Peyer's patch (tissue), 4 donors: ENCODE data around the gene NEAT1. TPM values are rescaled to one million over a fixed set of nuclear protein-coding genes. Genes with fewer than 3 reads are reported as not detected.
A peak's percentile ranks its signal among the peaks of the same experiment; 100 is the strongest.

Source experiments
- DNase-seq, 3 donors: peaks; one replicate each; pipeline ENCODE4 v3.0.0-alpha.2; 2017 to 2019
- H3K27ac ChIP-seq, 4 donors: fragments of 200-600 bp; sonication (generic); one replicate each; pipeline ENCODE4 v1.5.1; 2016 to 2019
- H3K27me3 ChIP-seq, 2 donors: fragments of 200-600 bp; sonication (generic); one replicate each; pipeline ENCODE4 v1.5.1; 2019
- H3K36me3 ChIP-seq, 3 donors: fragments of 200-600 bp; sonication (generic); one replicate each; pipeline ENCODE4 v1.5.1; 2016 to 2019
- H3K4me1 ChIP-seq, 4 donors: fragments of 200-600 bp; sonication (generic); one replicate each; pipeline ENCODE4 v1.5.1; 2016 to 2019
- H3K4me3 ChIP-seq, 4 donors: fragments of 200-600 bp; sonication (generic); 1 replicate in 3 of 4; 2 replicates in 1 of 4; pipeline ENCODE4 v1.5.1; 2016 to 2019; ENCODE audit warnings: mild to moderate bottlenecking in 1 of 4
- H3K9me3 ChIP-seq, 4 donors: fragments of 200-600 bp; sonication (generic); one replicate each; pipeline ENCODE4 v1.5.1; 2016 to 2019; ENCODE audit warnings: mild to moderate bottlenecking in 1 of 4
- POLR2A ChIP-seq, 2 donors: fragments of 450-650 bp; IDR thresholded peaks; one replicate each; pipeline ENCODE4 v1.5.1; 2017; ENCODE audit warnings: antibody characterized with exemption in 2 of 2, mild to moderate bottlenecking in 2 of 2, moderate library complexity in 2 of 2
- small RNA-seq, 2 donors: library from RNA; depleted of rRNA; stranded (forward); fragments of <200 nt; gene quantifications; one replicate each; pipeline ENCODE3, GENCODE V24; 2016
- total RNA-seq, 4 donors: library from RNA; depleted of rRNA; stranded (reverse); fragments of >200 nt; gene quantifications; one replicate each; pipeline ENCODE4 v1.1.0, GENCODE V29; 2016
- TF ChIP-seq, protein P1 (sequence below), 6 experiments: fragments of 450-650 bp in 4 of 6; fragments of 200-600 bp in 2 of 6; sonication (generic) in 1 of 6; IDR thresholded peaks; one replicate each; pipeline ENCODE4 v1.5.1; 2017 to 2019; ENCODE audit warnings: antibody characterized with exemption in 6 of 6, mild to moderate bottlenecking in 3 of 6, moderate library complexity in 1 of 6

The NEAT1 gene
- total RNA-seq, 4 donors from 2014 or later = 705 to 1,411 (median 1,064) TPM

DNA sequence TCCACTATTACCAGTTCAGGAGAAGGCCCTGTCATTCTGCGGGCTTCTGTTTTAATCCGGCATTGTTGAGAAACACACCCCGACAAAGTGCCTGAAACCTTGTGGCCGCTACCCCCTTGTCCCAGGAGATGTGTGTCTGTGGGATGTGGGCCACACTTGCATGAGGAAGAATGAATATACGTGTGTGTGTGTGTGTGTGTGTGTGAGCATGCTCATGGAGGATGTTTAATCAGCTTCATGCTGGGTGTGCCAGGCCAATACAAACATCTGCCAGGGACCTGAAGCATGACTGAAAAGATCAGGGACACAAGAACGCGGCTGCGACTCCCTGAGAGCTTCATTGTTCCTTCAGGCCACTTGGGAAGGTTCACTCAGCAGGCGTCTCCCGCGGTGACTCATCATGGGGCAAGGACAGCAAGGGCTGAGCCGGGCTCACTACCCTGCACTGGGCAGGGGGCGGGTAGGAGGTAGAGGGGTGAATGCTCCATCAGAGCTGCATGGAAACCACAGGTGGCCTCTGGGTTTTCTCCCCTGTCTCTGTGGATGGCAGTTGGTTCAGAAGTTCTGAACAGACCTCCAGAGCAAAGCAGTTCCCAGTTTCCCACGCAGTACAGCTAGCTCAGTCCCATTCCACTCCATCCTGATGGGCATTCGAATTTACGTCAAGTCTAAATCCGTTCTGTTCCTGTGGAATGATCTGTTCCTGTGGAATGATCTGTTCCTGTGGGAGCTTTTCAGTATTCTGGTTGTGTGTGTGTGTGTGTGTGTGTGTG, 69.2 kb downstream of the NEAT1 start:
- no peaks in the 10 kb centered on the region for H3K9me3 ChIP-seq
- H3K4me1 ChIP-seq = peaks cover 6 to 91% (median 57%) of the 10 kb centered on the region in 4 donors
- H3K27me3 ChIP-seq = no peaks in the 10 kb centered on the region
- peak in 1 of 2 donors; percentile 80 for TF ChIP-seq POLR2A (IDR thresholded peaks at IDR 0.05)
- TF ChIP-seq, protein P1, sequence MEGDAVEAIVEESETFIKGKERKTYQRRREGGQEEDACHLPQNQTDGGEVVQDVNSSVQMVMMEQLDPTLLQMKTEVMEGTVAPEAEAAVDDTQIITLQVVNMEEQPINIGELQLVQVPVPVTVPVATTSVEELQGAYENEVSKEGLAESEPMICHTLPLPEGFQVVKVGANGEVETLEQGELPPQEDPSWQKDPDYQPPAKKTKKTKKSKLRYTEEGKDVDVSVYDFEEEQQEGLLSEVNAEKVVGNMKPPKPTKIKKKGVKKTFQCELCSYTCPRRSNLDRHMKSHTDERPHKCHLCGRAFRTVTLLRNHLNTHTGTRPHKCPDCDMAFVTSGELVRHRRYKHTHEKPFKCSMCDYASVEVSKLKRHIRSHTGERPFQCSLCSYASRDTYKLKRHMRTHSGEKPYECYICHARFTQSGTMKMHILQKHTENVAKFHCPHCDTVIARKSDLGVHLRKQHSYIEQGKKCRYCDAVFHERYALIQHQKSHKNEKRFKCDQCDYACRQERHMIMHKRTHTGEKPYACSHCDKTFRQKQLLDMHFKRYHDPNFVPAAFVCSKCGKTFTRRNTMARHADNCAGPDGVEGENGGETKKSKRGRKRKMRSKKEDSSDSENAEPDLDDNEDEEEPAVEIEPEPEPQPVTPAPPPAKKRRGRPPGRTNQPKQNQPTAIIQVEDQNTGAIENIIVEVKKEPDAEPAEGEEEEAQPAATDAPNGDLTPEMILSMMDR (IDR thresholded peaks at IDR 0.05) = peak in 2 of 6 experiments; percentile 15 to 21
- no peak overlapping the region for H3K4me3 ChIP-seq
- no peaks in the 10 kb centered on the region for H3K36me3 ChIP-seq
- DNase-seq = peak in 2 of 3 donors; percentile 88 to 93
- peak overlapping the region; percentile 71 to 99 (median 83) for H3K27ac ChIP-seq

GRCh38 chr11:65492387-65492636, 69.7 kb downstream of the NEAT1 start:
- Histone ChIP-seq H3K4me3 (no peak overlapping the region), H3K36me3 (no peaks in the 10 kb centered on the region), H3K9me3 (no peaks in the 10 kb centered on the region), H3K4me1 (peaks cover 6 to 90% (median 59%) of the 10 kb centered on the region in 4 donors), H3K27ac (peak overlapping the region; percentile 71 to 99 (median 83)), H3K27me3 (no peaks in the 10 kb centered on the region)
- no peak for DNase-seq
- TF ChIP-seq, protein P1 (IDR thresholded peaks at IDR 0.05) = no peak
- no peak for TF ChIP-seq POLR2A (IDR thresholded peaks at IDR 0.05)

- peaks cover 6 to 89% (median 58%) of the 10 kb centered on the region in 4 donors for H3K4me1 ChIP-seq
- no peaks in the 10 kb centered on the region for H3K9me3 ChIP-seq
- no peaks in the 10 kb centered on the region for H3K36me3 ChIP-seq
- DNase-seq = peak in 2 of 3 donors; percentile 71 to 90
- H3K4me3 ChIP-seq = peak overlapping the region in 1 of 4 donors; percentile 15
- TF ChIP-seq, protein P1 (IDR thresholded peaks at IDR 0.05) = no peak
- TF ChIP-seq POLR2A (IDR thresholded peaks at IDR 0.05) = peak in 1 of 2 donors; percentile 55
- H3K27me3 ChIP-seq = no peaks in the 10 kb centered on the region
- peak overlapping the region; percentile 71 to 99 (median 83) for H3K27ac ChIP-seq
Measured at GRCh38 chr11:65492637-65493366, 70.2 kb downstream of the NEAT1 start.

DNA sequence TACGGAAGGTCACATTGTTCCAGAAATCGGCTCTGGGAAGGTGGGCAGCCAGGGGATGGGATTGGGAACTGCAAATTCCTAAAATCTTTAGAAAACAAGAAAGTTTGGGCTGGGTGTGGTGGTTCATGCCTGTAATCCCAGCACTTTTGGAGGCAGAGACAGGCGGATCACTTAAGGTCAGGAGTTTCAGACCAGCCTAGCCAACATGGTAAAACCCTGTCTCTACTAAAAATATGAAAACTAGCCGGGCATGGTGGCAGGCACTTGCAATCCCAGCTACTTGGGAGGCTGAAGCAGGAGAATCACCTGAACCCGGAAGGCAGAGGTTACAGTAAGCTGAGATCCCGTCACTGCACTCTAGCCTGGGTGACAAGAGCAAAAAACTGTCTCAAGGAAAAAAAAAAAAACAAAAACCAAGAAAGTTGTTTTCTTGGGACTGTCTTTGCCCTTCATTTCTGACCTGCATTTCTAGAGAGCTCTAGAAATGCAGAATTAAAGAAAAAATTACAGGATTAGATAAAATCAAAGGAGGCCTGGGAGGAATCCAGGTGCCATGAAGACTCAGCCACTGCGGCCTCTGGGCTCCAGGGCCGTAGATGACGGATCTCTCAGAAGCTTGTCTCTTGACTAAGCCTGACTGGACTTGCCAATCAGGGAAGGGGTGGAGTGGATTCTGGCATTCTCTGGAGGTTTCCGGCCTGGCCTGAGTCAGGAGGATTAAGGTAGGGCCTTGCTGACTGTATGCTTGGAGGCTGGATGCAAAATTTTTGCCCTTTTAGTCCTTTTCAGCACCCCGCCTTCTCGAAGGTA, 71.0 kb downstream of the NEAT1 start:
- H3K27me3 ChIP-seq = no peaks in the 10 kb centered on the region
- no peaks in the 10 kb centered on the region for H3K9me3 ChIP-seq
- H3K4me3 ChIP-seq = peak overlapping the region in 1 of 4 donors; percentile 15
- peak in 2 of 3 donors; percentile 30 to 83 for DNase-seq
- H3K27ac ChIP-seq = peak overlapping the region; percentile 71 to 99 (median 83)
- peaks cover 6 to 81% (median 51%) of the 10 kb centered on the region in 4 donors for H3K4me1 ChIP-seq
- no peaks in the 10 kb centered on the region for H3K36me3 ChIP-seq
- TF ChIP-seq POLR2A (IDR thresholded peaks at IDR 0.05) = peak in 1 of 2 donors; percentile 44
- TF ChIP-seq, protein P1 (IDR thresholded peaks at IDR 0.05) = peak in 1 of 6 experiments; percentile 3

Small RNAs within 50 kb of the gene (small RNA-seq; reads per million reads assigned to genes)
- gene RF01684 = 0 reads per million in 2 donors

Other genes starting within 250 kb of the NEAT1 start
- 100 to 1,000 TPM; 320 to 598 (median 559) TPM for gene CAPN1, start 240.9 kb upstream of the NEAT1 start, total RNA-seq
- gene POLA2, start 160.8 kb upstream of the NEAT1 start, total RNA-seq = 10 to 100 TPM in 2 of 4 donors, 1 to 10 TPM in 2; 6.8 to 25.6 (median 13.1) TPM
- 10 to 100 TPM; 13.2 to 26.9 (median 24.7) TPM for gene CDC42EP2, start 107.9 kb upstream of the NEAT1 start, total RNA-seq
- 10 to 100 TPM; 25.0 to 47.0 (median 39.5) TPM for gene DPF2, start 88.9 kb upstream of the NEAT1 start, total RNA-seq
- 10 to 100 TPM in 1 of 4 donors, 1 to 10 TPM in 3; 3.3 to 11.7 (median 7.7) TPM for gene TIGD3, start 68.0 kb upstream of the NEAT1 start, total RNA-seq
- 10 to 100 TPM; 23.3 to 50.6 (median 40.2) TPM for gene SLC25A45, start 40.2 kb upstream of the NEAT1 start, total RNA-seq
- 100 to 1,000 TPM in 2 of 4 donors, 10 to 100 TPM in 2; 51.2 to 115 (median 102) TPM for gene FRMD8, start 36.2 kb upstream of the NEAT1 start, total RNA-seq
- gene MALAT1, start 76.2 kb downstream of the NEAT1 start, total RNA-seq = over 10,000 TPM; 10,683 to 28,425 (median 19,356) TPM
- 10 to 100 TPM; 73.4 to 88.1 (median 79.0) TPM for gene SCYL1, start 102.3 kb downstream of the NEAT1 start, total RNA-seq
- gene LTBP3, start 135.6 kb downstream of the NEAT1 start, total RNA-seq = 100 to 1,000 TPM in 1 of 4 donors, 10 to 100 TPM in 3; 42.0 to 150 (median 88.3) TPM
- 10 to 100 TPM; 16.5 to 25.7 (median 25.4) TPM for gene ZNRD2, start 147.7 kb downstream of the NEAT1 start, total RNA-seq
- 10 to 100 TPM; 30.8 to 44.6 (median 32.4) TPM for gene FAM89B, start 149.7 kb downstream of the NEAT1 start, total RNA-seq
- gene EHBP1L1, start 153.3 kb downstream of the NEAT1 start, total RNA-seq = 100 to 1,000 TPM in 3 of 4 donors, 10 to 100 TPM in 1; 65.2 to 163 (median 121) TPM
- 1 to 10 TPM in 3 of 4 donors, not detected in 1; 1.5 to 3.5 (median 2.5) TPM for gene KCNK7, start 173.0 kb downstream of the NEAT1 start, total RNA-seq
- gene MAP3K11, start 191.4 kb downstream of the NEAT1 start, total RNA-seq = 100 to 1,000 TPM; 106 to 209 (median 150) TPM
- 100 to 1,000 TPM in 1 of 4 donors, 10 to 100 TPM in 3; 60.2 to 106 (median 81.3) TPM for gene PCNX3, start 193.0 kb downstream of the NEAT1 start, total RNA-seq
- gene SIPA1, start 215.3 kb downstream of the NEAT1 start, total RNA-seq = 10 to 100 TPM; 18.0 to 48.7 (median 24.7) TPM
- 10 to 100 TPM; 46.6 to 86.9 (median 59.7) TPM for gene RELA, start 240.1 kb downstream of the NEAT1 start, total RNA-seq